GM23338 (cell line): Measurements from ENCODE around the gene FUBP1. TPM values are rescaled to one million over a fixed set of nuclear protein-coding genes. Genes with fewer than 3 reads are reported as not detected.

Source experiments
- ATAC-seq: fragments of 200-7000 bp; cut with Tn5 transposase; 3 replicates; pipeline ENCODE4 v1.9.1; 2020
- DNase-seq: peaks from one replicate; pipeline ENCODE4 v3.0.0-alpha.2; 2015; ENCODE audit warnings: low spot score
- H2AFZ ChIP-seq: fragments of 200-600 bp; sonication (generic); 2 replicates; pipeline ENCODE4 v1.8.0; 2016; ENCODE audit warnings: antibody characterized with exemption, mild to moderate bottlenecking, moderate library complexity
- H3F3A ChIP-seq: fragments of 200-600 bp; sonication (generic); replicated peaks from 2 replicates; pipeline ENCODE4 v1.8.0; 2017; ENCODE audit warnings: antibody characterized with exemption, mixed run types, low read depth
- H3K27ac ChIP-seq: fragments of 200-600 bp; sonication (generic); 2 replicates; pipeline ENCODE4 v1.6.1; 2016; ENCODE audit warnings: low read depth
- H3K27me3 ChIP-seq: fragments of 200-600 bp; sonication (generic); 2 replicates; pipeline ENCODE4 v1.8.0; 2016; ENCODE audit warnings: mild to moderate bottlenecking, mixed run types, moderate library complexity; ENCODE audit not compliant: insufficient read depth
- H3K36me3 ChIP-seq: fragments of 200-600 bp; sonication (generic); 2 replicates; pipeline ENCODE4 v1.8.0; 2016; ENCODE audit warnings: mild to moderate bottlenecking; ENCODE audit not compliant: insufficient read depth
- H3K4me1 ChIP-seq: fragments of 200-600 bp; sonication (generic); 2 replicates; pipeline ENCODE4 v1.8.0; 2016; ENCODE audit warnings: mild to moderate bottlenecking, moderate library complexity; ENCODE audit not compliant: insufficient read depth
- H3K4me2 ChIP-seq: fragments of 200-600 bp; sonication (generic); 2 replicates; pipeline ENCODE4 v1.7.1; 2017; ENCODE audit warnings: mixed run types
- H3K4me3 ChIP-seq: fragments of 200-600 bp; sonication (generic); 2 replicates; pipeline ENCODE4 v1.6.1; 2016; ENCODE audit warnings: mixed run types
- H3K79me2 ChIP-seq: fragments of 200-600 bp; sonication (generic); replicated peaks from 2 replicates; pipeline ENCODE4 v1.8.0; 2017; ENCODE audit warnings: mild to moderate bottlenecking; ENCODE audit not compliant: insufficient read depth
- H3K9me2 ChIP-seq: fragments of 200-600 bp; sonication (generic); 2 replicates; pipeline ENCODE4 v1.8.0; 2017; ENCODE audit not compliant: insufficient read depth
- H4K20me1 ChIP-seq: fragments of 200-600 bp; sonication (generic); replicated peaks from 2 replicates; pipeline ENCODE4 v1.8.0; 2017; ENCODE audit warnings: mild to moderate bottlenecking; ENCODE audit not compliant: insufficient read depth
- H3K27ac Mint-ChIP-seq: 2 replicates; pipeline ENCODE4 v1.8.0; 2020; ENCODE audit warnings: inconsistent platforms, mild to moderate bottlenecking, moderate library complexity, mixed read lengths
- H3K27me3 Mint-ChIP-seq: 3 replicates; pipeline ENCODE4 v1.8.0; 2022; ENCODE audit warnings: low read depth, mild to moderate bottlenecking, moderate library complexity, mixed read lengths, inconsistent platforms; ENCODE audit not compliant: insufficient read depth, poor library complexity
- H3K36me3 Mint-ChIP-seq: 3 replicates; pipeline ENCODE4 v1.8.0; 2021; ENCODE audit warnings: low read depth, mild to moderate bottlenecking, inconsistent platforms, moderate library complexity, mixed read lengths
- H3K4me1 Mint-ChIP-seq: 3 replicates; pipeline ENCODE4 v1.8.0; 2020; ENCODE audit warnings: mild to moderate bottlenecking, inconsistent platforms, mixed read lengths
- H3K4me3 Mint-ChIP-seq: 3 replicates; pipeline ENCODE4 v1.8.0; 2021; ENCODE audit warnings: moderate library complexity, mild to moderate bottlenecking, inconsistent platforms, mixed read lengths
- H3K9me3 Mint-ChIP-seq: 3 replicates; pipeline ENCODE4 v1.8.0; 2020; ENCODE audit warnings: moderate library complexity, mild to moderate bottlenecking, inconsistent platforms, mixed read lengths
- CREB1 ChIP-seq: fragments of 250-450 bp; sonication (Bioruptor Pico); IDR thresholded peaks from 2 replicates; pipeline ENCODE4 v1.5.0; 2020; ENCODE audit warnings: low read depth, mild to moderate bottlenecking, moderate library complexity
- ETS1 ChIP-seq: IDR thresholded peaks from 2 replicates; pipeline ENCODE4 v1.6.1; 2016; ENCODE audit warnings: antibody characterized with exemption
- EZH2 ChIP-seq: fragments of 200-600 bp; sonication (generic); IDR thresholded peaks from one replicate; pipeline ENCODE4 v1.8.0; 2017; ENCODE audit warnings: antibody characterized with exemption, mild to moderate bottlenecking, low read depth; ENCODE audit not compliant: unreplicated experiment
- EZH2phosphoT487 ChIP-seq: fragments of 200-600 bp; sonication (generic); IDR thresholded peaks from one replicate; pipeline ENCODE4 v1.8.1; 2018; ENCODE audit warnings: antibody characterized with exemption; ENCODE audit not compliant: unreplicated experiment
- JUNB ChIP-seq: IDR thresholded peaks from one replicate; pipeline ENCODE4 v1.6.1; 2016; ENCODE audit warnings: antibody characterized with exemption; ENCODE audit not compliant: unreplicated experiment
- NANOG ChIP-seq: IDR thresholded peaks from 2 replicates; pipeline ENCODE4 v1.6.1; 2016; ENCODE audit warnings: antibody characterized with exemption, borderline replicate concordance
- POLR2AphosphoS5 ChIP-seq: IDR thresholded peaks from 2 replicates; pipeline ENCODE4 v1.6.1; 2016; ENCODE audit warnings: antibody characterized with exemption, low read depth
- REST ChIP-seq: IDR thresholded peaks from one replicate; pipeline ENCODE4 v1.6.1; 2018; ENCODE audit warnings: antibody characterized with exemption; ENCODE audit not compliant: unreplicated experiment
- STAT1 ChIP-seq: IDR thresholded peaks from one replicate; pipeline ENCODE4 v1.6.1; 2016; ENCODE audit warnings: antibody characterized with exemption; ENCODE audit not compliant: unreplicated experiment
- ZNF114 ChIP-seq: fragments of 250-450 bp; sonication (Bioruptor Pico); IDR thresholded peaks from 2 replicates; pipeline ENCODE4 v1.5.0; 2020; ENCODE audit warnings: mild to moderate bottlenecking, moderate library complexity
- ZNF331 ChIP-seq: fragments of 250-450 bp; sonication (Bioruptor Pico); IDR thresholded peaks from 2 replicates; pipeline ENCODE4 v1.5.0; 2020; ENCODE audit warnings: low read depth, mild to moderate bottlenecking, moderate library complexity
- polyA plus RNA-seq: library from polyadenylated mRNA; unstranded; fragments of >200 nt; fragmentation: Nextera tagmentation; extraction: Ambion mirVana; gene quantifications from 2 replicates; pipeline ENCODE4 v1.2.1, GENCODE V29; 2016
- total RNA-seq: library from RNA; depleted of rRNA; stranded (reverse); fragments of >200 nt; shearing (Covaris generic); gene quantifications from 2 replicates; pipeline ENCODE4 v1.2.3, GENCODE V29; 2014
- TF ChIP-seq, protein P1 (sequence below): fragments of 250-450 bp; sonication (Bioruptor Pico); IDR thresholded peaks from 2 replicates; pipeline ENCODE4 v1.5.0; 2020; ENCODE audit warnings: mild to moderate bottlenecking, moderate library complexity
- TF ChIP-seq, protein P2 (sequence below), 2 experiments: fragments of 200-600 bp in 1 of 2; sonication (generic) in 1 of 2; conservative IDR thresholded peaks; 2 replicates each; pipeline versions ENCODE4 v1.5.1 to v1.6.1; 2016 to 2017; ENCODE audit warnings: antibody characterized with exemption in 2 of 2, low read depth in 2 of 2, mild to moderate bottlenecking in 2 of 2, moderate library complexity in 1 of 2

Gene FUBP1
- total and polyA plus RNA-seq, 2 experiments from 2014 or later: 212 to 308 TPM

- H3K27ac Mint-ChIP-seq: peak overlapping the region; percentile 63; the same call in 1 of the 2 replicates
- H3K4me3 Mint-ChIP-seq: no peak overlapping the region
- no peak overlapping the region for H3K27ac ChIP-seq
- DNase-seq (peak; percentile 34), ATAC-seq (peak; percentile 72)
- H3K36me3 ChIP-seq: no peaks in the 10 kb centered on the region
- peaks cover 31% of the 10 kb centered on the region for H3K4me1 Mint-ChIP-seq
- peaks cover 78% of the 10 kb centered on the region for H3K79me2 ChIP-seq
- H3K4me2 ChIP-seq: no peak overlapping the region
- no peaks in the 10 kb centered on the region for H3K9me3 Mint-ChIP-seq
- no peaks in the 10 kb centered on the region for H3F3A ChIP-seq
- peaks cover 12% of the 10 kb centered on the region for H4K20me1 ChIP-seq
- H3K4me1 ChIP-seq: peaks cover 6% of the 10 kb centered on the region; the same call in 1 of the 2 replicates
- H3K4me3 ChIP-seq: no peak overlapping the region
- peaks cover 6% of the 10 kb centered on the region; the same call in 1 of the 3 replicates for H3K36me3 Mint-ChIP-seq
- H3K27me3 Mint-ChIP-seq: no peaks in the 10 kb centered on the region
- H2AFZ ChIP-seq: no peak overlapping the region
- H3K9me2 ChIP-seq: no peaks in the 10 kb centered on the region
- H3K27me3 ChIP-seq: no peaks in the 10 kb centered on the region
- TF ChIP-seq, protein P1, sequence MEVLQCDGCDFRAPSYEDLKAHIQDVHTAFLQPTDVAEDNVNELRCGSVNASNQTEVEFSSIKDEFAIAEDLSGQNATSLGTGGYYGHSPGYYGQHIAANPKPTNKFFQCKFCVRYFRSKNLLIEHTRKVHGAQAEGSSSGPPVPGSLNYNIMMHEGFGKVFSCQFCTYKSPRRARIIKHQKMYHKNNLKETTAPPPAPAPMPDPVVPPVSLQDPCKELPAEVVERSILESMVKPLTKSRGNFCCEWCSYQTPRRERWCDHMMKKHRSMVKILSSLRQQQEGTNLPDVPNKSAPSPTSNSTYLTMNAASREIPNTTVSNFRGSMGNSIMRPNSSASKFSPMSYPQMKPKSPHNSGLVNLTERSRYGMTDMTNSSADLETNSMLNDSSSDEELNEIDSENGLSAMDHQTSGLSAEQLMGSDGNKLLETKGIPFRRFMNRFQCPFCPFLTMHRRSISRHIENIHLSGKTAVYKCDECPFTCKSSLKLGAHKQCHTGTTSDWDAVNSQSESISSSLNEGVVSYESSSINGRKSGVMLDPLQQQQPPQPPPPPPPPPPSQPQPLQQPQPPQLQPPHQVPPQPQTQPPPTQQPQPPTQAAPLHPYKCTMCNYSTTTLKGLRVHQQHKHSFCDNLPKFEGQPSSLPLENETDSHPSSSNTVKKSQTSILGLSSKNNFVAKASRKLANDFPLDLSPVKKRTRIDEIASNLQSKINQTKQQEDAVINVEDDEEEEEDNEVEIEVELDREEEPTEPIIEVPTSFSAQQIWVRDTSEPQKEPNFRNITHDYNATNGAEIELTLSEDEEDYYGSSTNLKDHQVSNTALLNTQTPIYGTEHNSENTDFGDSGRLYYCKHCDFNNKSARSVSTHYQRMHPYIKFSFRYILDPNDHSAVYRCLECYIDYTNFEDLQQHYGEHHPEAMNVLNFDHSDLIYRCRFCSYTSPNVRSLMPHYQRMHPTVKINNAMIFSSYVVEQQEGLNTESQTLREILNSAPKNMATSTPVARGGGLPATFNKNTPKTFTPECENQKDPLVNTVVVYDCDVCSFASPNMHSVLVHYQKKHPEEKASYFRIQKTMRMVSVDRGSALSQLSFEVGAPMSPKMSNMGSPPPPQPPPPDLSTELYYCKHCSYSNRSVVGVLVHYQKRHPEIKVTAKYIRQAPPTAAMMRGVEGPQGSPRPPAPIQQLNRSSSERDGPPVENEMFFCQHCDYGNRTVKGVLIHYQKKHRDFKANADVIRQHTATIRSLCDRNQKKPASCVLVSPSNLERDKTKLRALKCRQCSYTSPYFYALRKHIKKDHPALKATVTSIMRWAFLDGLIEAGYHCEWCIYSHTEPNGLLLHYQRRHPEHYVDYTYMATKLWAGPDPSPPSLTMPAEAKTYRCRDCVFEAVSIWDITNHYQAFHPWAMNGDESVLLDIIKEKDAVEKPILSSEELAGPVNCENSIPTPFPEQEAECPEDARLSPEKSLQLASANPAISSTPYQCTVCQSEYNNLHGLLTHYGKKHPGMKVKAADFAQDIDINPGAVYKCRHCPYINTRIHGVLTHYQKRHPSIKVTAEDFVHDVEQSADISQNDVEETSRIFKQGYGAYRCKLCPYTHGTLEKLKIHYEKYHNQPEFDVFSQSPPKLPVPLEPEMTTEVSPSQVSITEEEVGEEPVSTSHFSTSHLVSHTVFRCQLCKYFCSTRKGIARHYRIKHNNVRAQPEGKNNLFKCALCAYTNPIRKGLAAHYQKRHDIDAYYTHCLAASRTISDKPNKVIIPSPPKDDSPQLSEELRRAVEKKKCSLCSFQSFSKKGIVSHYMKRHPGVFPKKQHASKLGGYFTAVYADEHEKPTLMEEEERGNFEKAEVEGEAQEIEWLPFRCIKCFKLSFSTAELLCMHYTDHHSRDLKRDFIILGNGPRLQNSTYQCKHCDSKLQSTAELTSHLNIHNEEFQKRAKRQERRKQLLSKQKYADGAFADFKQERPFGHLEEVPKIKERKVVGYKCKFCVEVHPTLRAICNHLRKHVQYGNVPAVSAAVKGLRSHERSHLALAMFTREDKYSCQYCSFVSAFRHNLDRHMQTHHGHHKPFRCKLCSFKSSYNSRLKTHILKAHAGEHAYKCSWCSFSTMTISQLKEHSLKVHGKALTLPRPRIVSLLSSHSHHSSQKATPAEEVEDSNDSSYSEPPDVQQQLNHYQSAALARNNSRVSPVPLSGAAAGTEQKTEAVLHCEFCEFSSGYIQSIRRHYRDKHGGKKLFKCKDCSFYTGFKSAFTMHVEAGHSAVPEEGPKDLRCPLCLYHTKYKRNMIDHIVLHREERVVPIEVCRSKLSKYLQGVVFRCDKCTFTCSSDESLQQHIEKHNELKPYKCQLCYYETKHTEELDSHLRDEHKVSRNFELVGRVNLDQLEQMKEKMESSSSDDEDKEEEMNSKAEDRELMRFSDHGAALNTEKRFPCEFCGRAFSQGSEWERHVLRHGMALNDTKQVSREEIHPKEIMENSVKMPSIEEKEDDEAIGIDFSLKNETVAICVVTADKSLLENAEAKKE (CRISPR knock-in tag): no peak
- no peak for TF ChIP-seq EZH2
- TF ChIP-seq POLR2AphosphoS5: no peak
- TF ChIP-seq REST: no peak
- no peak for TF ChIP-seq ZNF331
- no peak for TF ChIP-seq EZH2phosphoT487
- no peak for TF ChIP-seq ZNF114 (CRISPR knock-in tag)
- no peak for TF ChIP-seq CREB1 (CRISPR knock-in tag)
- TF ChIP-seq ETS1: no peak
- no peak for TF ChIP-seq STAT1
- TF ChIP-seq, protein P2, sequence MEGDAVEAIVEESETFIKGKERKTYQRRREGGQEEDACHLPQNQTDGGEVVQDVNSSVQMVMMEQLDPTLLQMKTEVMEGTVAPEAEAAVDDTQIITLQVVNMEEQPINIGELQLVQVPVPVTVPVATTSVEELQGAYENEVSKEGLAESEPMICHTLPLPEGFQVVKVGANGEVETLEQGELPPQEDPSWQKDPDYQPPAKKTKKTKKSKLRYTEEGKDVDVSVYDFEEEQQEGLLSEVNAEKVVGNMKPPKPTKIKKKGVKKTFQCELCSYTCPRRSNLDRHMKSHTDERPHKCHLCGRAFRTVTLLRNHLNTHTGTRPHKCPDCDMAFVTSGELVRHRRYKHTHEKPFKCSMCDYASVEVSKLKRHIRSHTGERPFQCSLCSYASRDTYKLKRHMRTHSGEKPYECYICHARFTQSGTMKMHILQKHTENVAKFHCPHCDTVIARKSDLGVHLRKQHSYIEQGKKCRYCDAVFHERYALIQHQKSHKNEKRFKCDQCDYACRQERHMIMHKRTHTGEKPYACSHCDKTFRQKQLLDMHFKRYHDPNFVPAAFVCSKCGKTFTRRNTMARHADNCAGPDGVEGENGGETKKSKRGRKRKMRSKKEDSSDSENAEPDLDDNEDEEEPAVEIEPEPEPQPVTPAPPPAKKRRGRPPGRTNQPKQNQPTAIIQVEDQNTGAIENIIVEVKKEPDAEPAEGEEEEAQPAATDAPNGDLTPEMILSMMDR (conservative IDR thresholded peaks at IDR 0.05; ENCODE audit: low read depth in 2 of 2): no peak
- no peak for TF ChIP-seq JUNB
- no peak for TF ChIP-seq NANOG
Measured at GRCh38 chr1:77989744-77990143, 10.9 kb upstream of the FUBP1 start.
